ENCODE results near the gene HMGCS1.
"Not testable (repeated sequence)": the region's sequence is repeated elsewhere in the genome, so short reads cannot be mapped to it uniquely, and the experiment has no call there.

The HMGCS1 gene

DNA sequence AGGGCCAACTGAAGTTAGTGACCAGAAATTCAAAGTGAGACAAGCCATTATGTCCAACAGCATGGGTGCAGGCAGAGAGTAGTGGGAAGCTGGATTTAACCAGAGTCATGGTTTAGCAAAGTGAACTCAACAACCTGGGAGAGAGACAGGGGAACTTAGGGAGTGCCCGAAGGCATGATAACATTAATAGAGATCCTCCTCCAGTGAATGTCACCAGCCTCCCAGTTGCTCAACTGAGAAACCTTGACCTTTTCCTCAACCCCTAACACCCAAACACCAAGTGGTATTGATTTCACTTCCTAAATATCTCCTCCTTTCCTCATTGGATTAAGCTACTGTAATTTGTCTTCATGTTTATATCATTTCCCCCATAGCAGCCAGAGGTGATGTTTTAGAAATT lies 42.6 kb downstream of the HMGCS1 start:
- ATAC-seq (ENCODE audit: insufficient read depth, low read depth) (no peak), DNase-seq (no peak)
- H3K36me3 ChIP-seq (ENCODE audit: insufficient read depth, low read length): no peaks in the 10 kb centered on the region
- no peak overlapping the region for H3K4me2 ChIP-seq (ENCODE audit: insufficient read depth, low read length)
- H2AFZ ChIP-seq (ENCODE audit: low read depth, low read length): no peak overlapping the region
- no peak for TF ChIP-seq EZH2 (IDR thresholded peaks at IDR 0.05; ENCODE audit: borderline replicate concordance, low read depth, low read length, severe bottlenecking)
- TF ChIP-seq, protein P1, sequence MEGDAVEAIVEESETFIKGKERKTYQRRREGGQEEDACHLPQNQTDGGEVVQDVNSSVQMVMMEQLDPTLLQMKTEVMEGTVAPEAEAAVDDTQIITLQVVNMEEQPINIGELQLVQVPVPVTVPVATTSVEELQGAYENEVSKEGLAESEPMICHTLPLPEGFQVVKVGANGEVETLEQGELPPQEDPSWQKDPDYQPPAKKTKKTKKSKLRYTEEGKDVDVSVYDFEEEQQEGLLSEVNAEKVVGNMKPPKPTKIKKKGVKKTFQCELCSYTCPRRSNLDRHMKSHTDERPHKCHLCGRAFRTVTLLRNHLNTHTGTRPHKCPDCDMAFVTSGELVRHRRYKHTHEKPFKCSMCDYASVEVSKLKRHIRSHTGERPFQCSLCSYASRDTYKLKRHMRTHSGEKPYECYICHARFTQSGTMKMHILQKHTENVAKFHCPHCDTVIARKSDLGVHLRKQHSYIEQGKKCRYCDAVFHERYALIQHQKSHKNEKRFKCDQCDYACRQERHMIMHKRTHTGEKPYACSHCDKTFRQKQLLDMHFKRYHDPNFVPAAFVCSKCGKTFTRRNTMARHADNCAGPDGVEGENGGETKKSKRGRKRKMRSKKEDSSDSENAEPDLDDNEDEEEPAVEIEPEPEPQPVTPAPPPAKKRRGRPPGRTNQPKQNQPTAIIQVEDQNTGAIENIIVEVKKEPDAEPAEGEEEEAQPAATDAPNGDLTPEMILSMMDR (IDR thresholded peaks at IDR 0.05; ENCODE audit: borderline replicate concordance, extremely low read depth, low read length, poor library complexity, severe bottlenecking): no peak
- no peaks in the 10 kb centered on the region for H3K27me3 ChIP-seq (ENCODE audit: insufficient read depth, low read length, poor library complexity)
- no peaks in the 10 kb centered on the region for H3K9me3 ChIP-seq (ENCODE audit: insufficient read depth, low read length, severe bottlenecking)
- no peaks in the 10 kb centered on the region for H4K20me1 ChIP-seq (ENCODE audit: insufficient read depth, low read length)
- no peak overlapping the region for H3K4me3 ChIP-seq (ENCODE audit: low read depth in 1 of 2, low read length in 2 of 2)
- no peak overlapping the region for H3K27ac ChIP-seq (ENCODE audit: low read length)
- H3K79me2 ChIP-seq (ENCODE audit: insufficient read depth, low read length): no peaks in the 10 kb centered on the region
- H3K9ac ChIP-seq (ENCODE audit: low read depth, low read length): no peak overlapping the region
- no peaks in the 10 kb centered on the region for H3K4me1 ChIP-seq (ENCODE audit: insufficient read depth, low read length)

DNA sequence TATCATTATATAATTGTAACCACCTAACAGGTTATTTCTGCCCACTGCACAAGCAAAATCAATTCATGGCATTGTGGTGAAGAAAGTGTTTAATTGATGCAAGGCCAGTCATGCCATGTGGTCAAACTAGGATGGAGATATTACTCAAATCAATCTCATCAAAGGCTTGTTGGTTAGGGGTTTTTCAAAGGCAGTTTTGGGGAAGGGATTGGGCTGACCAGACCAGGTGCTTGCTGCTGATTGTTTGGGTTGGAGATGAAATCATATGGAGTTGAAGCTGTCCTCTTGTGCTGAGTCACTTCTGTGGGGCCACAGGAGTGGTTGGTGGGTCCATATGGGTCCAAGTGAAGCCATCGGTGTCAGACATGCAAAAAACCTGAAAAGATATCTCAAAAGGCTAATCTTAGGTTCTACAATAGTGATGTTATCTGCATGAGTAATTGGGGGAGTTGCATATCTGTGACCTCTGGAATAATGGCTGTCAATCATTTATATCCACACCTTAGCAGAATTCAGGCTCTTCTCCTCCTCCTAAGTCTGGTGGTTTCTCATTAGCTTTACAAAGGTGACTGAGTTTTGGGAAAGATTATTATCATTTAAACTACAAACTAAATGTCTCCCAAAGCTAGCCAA lies 44.9 kb downstream of the HMGCS1 start:
- Histone ChIP-seq H3K9me3 (ENCODE audit: insufficient read depth, low read length, severe bottlenecking) (no peaks in the 10 kb centered on the region), H2AFZ (ENCODE audit: low read depth, low read length) (no peak overlapping the region), H3K27ac (ENCODE audit: low read length) (no peak overlapping the region), H3K4me1 (ENCODE audit: insufficient read depth, low read length) (no peaks in the 10 kb centered on the region), H3K9ac (ENCODE audit: low read depth, low read length) (no peak overlapping the region), H3K79me2 (ENCODE audit: insufficient read depth, low read length) (no peaks in the 10 kb centered on the region), H3K36me3 (ENCODE audit: insufficient read depth, low read length) (no peaks in the 10 kb centered on the region), H3K4me3 (ENCODE audit: low read depth in 1 of 2, low read length in 2 of 2) (no peak overlapping the region), H3K4me2 (ENCODE audit: insufficient read depth, low read length) (no peak overlapping the region), H3K27me3 (ENCODE audit: insufficient read depth, low read length, poor library complexity) (no peaks in the 10 kb centered on the region), H4K20me1 (ENCODE audit: insufficient read depth, low read length) (no peaks in the 10 kb centered on the region)
- ATAC-seq (ENCODE audit: insufficient read depth, low read depth) (no peak), DNase-seq (no peak)
- no peak for TF ChIP-seq EZH2 (IDR thresholded peaks at IDR 0.05; ENCODE audit: borderline replicate concordance, low read depth, low read length, severe bottlenecking)

DNA sequence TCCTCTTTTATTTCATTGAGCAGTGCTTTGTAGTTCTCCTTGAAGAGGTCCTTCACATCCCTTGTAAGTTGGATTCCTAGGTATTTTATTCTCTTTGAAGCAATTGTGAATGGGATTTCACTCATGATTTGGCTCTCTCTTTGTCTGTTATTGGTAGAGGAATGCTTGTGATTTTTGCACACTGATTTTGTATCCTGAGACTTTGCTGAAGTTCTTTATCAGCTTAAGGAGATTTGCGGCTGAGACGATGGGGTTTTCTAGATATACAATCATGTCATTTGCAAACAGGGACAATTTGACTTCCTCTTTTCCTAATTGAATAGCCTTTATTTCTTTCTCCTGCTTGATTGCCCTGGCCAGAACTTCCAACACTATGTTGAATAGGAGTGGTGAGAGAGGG lies 50.9 kb downstream of the HMGCS1 start:
- H3K27ac ChIP-seq (ENCODE audit: low read length); H4K20me1 ChIP-seq (ENCODE audit: insufficient read depth, low read length); H3K36me3 ChIP-seq (ENCODE audit: insufficient read depth, low read length); H3K4me1 ChIP-seq (ENCODE audit: insufficient read depth, low read length); H3K4me3 ChIP-seq (ENCODE audit: low read depth in 1 of 2, low read length in 2 of 2); DNase-seq; ATAC-seq (ENCODE audit: insufficient read depth, low read depth); H2AFZ ChIP-seq (ENCODE audit: low read depth, low read length); H3K27me3 ChIP-seq (ENCODE audit: insufficient read depth, low read length, poor library complexity); H3K79me2 ChIP-seq (ENCODE audit: insufficient read depth, low read length); H3K9ac ChIP-seq (ENCODE audit: low read depth, low read length); H3K9me3 ChIP-seq (ENCODE audit: insufficient read depth, low read length, severe bottlenecking); H3K4me2 ChIP-seq (ENCODE audit: insufficient read depth, low read length): not testable (repeated sequence)

DNA sequence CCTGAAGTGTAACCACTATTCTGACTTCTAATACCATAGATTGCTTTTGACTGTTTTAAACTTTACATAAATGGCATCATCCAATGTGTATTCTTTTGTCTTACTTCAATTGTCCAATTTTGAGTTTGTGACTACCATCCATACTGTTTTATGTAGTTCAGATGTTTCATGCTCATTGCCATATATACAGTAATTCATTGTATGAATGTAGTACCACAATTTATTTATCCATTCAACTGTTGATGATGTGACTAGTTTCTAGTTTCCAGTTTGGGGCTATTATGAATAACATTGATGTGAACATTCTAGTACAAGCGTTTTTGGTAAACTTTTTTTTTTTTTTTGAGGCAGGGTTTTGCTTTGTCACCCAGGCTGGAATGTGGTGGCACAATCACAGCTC lies 55.1 kb downstream of the HMGCS1 start:
- Histone ChIP-seq H3K9me3 (ENCODE audit: insufficient read depth, low read length, severe bottlenecking) (no peaks in the 10 kb centered on the region), H3K4me3 (ENCODE audit: low read depth in 1 of 2, low read length in 2 of 2) (no peak overlapping the region), H3K27ac (ENCODE audit: low read length) (no peak overlapping the region), H4K20me1 (ENCODE audit: insufficient read depth, low read length) (no peaks in the 10 kb centered on the region), H3K79me2 (ENCODE audit: insufficient read depth, low read length) (no peaks in the 10 kb centered on the region), H3K9ac (ENCODE audit: low read depth, low read length) (no peak overlapping the region), H3K4me2 (ENCODE audit: insufficient read depth, low read length) (no peak overlapping the region), H3K27me3 (ENCODE audit: insufficient read depth, low read length, poor library complexity) (peaks cover 4% of the 10 kb centered on the region), H3K36me3 (ENCODE audit: insufficient read depth, low read length) (no peaks in the 10 kb centered on the region), H2AFZ (ENCODE audit: low read depth, low read length) (no peak overlapping the region), H3K4me1 (ENCODE audit: insufficient read depth, low read length) (no peaks in the 10 kb centered on the region)
- TF ChIP-seq EZH2 (IDR thresholded peaks at IDR 0.05; ENCODE audit: borderline replicate concordance, low read depth, low read length, severe bottlenecking): no peak
- TF ChIP-seq, protein P1 (IDR thresholded peaks at IDR 0.05; ENCODE audit: borderline replicate concordance, extremely low read depth, low read length, poor library complexity, severe bottlenecking): no peak
- no peak for DNase-seq
- no peak for ATAC-seq (ENCODE audit: insufficient read depth, low read depth)

All from DND-41 (cell line).